GM20431 (cell line): Measurements from ENCODE around the gene LUC7L3.

ENCODE experiments used
- in situ Hi-C: fragments of 300-500 bp; cut with MseI, MboI; formaldehyde crosslinking; loops from one replicate; pipeline ENCODE4 v1.15.0; 2020; ENCODE audit warnings: low sequenced_read_pairs; ENCODE audit not compliant: unreplicated experiment

The LUC7L3 gene

GRCh38 chr17:50685691-50686493, 33.5 kb upstream of the LUC7L3 start:
- in situ Hi-C loops, result no loop called here

- in situ Hi-C loops, result no loop called here
Observed at GRCh38 chr17:50686494-50687199, 32.8 kb upstream of the LUC7L3 start.

- in situ Hi-C loops, result no loop called here
Observed at GRCh38 chr17:50687200-50688066, 32.0 kb upstream of the LUC7L3 start.

- in situ Hi-C loops, result no loop called here
Observed at GRCh38 chr17:50688245-50688644, 31.2 kb upstream of the LUC7L3 start.

GRCh38 chr17:50689251-50689650, 30.2 kb upstream of the LUC7L3 start:
- in situ Hi-C loops, result no loop called here

GRCh38 chr17:50689956-50690886, 29.2 kb upstream of the LUC7L3 start:
- in situ Hi-C loops, result no loop called here

- in situ Hi-C loops, result no loop called here
Observed at GRCh38 chr17:50690887-50691549, 28.4 kb upstream of the LUC7L3 start.

GRCh38 chr17:50691550-50692447, 27.6 kb upstream of the LUC7L3 start:
- in situ Hi-C loops, result no loop called here

GRCh38 chr17:50692448-50693035, 26.9 kb upstream of the LUC7L3 start:
- in situ Hi-C loops, result no loop called here

GRCh38 chr17:50693036-50693682, 26.2 kb upstream of the LUC7L3 start:
- in situ Hi-C loops, result no loop called here

GRCh38 chr17:50696365-50696879, 23.0 kb upstream of the LUC7L3 start:
- in situ Hi-C loops, result no loop called here

GRCh38 chr17:50697062-50697461, 22.3 kb upstream of the LUC7L3 start:
- in situ Hi-C loops, result no loop called here

GRCh38 chr17:50697663-50698272, 21.6 kb upstream of the LUC7L3 start:
- in situ Hi-C loops, result no loop called here

- in situ Hi-C loops, result no loop called here
Observed at GRCh38 chr17:50699410-50699809, 20.0 kb upstream of the LUC7L3 start.

- in situ Hi-C loops, result no loop called here
Observed at GRCh38 chr17:50703162-50703561, 16.2 kb upstream of the LUC7L3 start.

GRCh38 chr17:50707289-50708049, 11.9 kb upstream of the LUC7L3 start, which contains the start of gene ANKRD40:
Gene ANKRD40, minus strand, starts transcription at chr17:50707914. Its CDS starts 260 bp downstream, at chr17:50707654.
- in situ Hi-C loops, result no loop called here
